HFFc6 (cell line): ENCODE data around the gene COL8A2. TPM values are rescaled to one million over a fixed set of nuclear protein-coding genes. Genes with fewer than 3 reads are reported as not detected.

Experiments used
- DNase-seq: peaks from one replicate; pipeline ENCODE4 v3.0.0-alpha.2; 2018
- H3K27ac Mint-ChIP-seq: 2 replicates; pipeline ENCODE4 v1.8.0; 2020; ENCODE audit warnings: mild to moderate bottlenecking, mixed read lengths
- H3K27me3 Mint-ChIP-seq: 2 replicates; pipeline ENCODE4 v1.8.0; 2021; ENCODE audit warnings: mild to moderate bottlenecking, moderate library complexity, mixed read lengths; ENCODE audit not compliant: insufficient read depth
- H3K36me3 Mint-ChIP-seq: 2 replicates; pipeline ENCODE4 v1.8.0; 2021; ENCODE audit warnings: low read depth, mixed read lengths
- H3K4me1 Mint-ChIP-seq: 2 replicates; pipeline ENCODE4 v1.8.0; 2020; ENCODE audit warnings: low read depth, mixed read lengths
- H3K4me3 Mint-ChIP-seq: 2 replicates; pipeline ENCODE4 v1.8.0; 2020; ENCODE audit warnings: mild to moderate bottlenecking, moderate library complexity, mixed read lengths
- H3K9me3 Mint-ChIP-seq: 2 replicates; pipeline ENCODE4 v1.8.0; 2020; ENCODE audit warnings: mild to moderate bottlenecking, mixed read lengths
- total RNA-seq, 6 experiments: library from RNA; stranded (reverse); fragmentation: NEBNext Ultra II Directional; extraction: Animal tissue kit (Norgen Biotek cat#: 25700); gene quantifications; 2 replicates in 1 of 6; 3 replicates in 5 of 6; pipeline ENCODE4 v1.2.3, GENCODE V29; 2021
- TF ChIP-seq, protein P1 (sequence below): fragments of 200-600 bp; sonication (generic); IDR thresholded peaks from 2 replicates; pipeline ENCODE4 v1.5.0; 2021; ENCODE audit warnings: antibody characterized with exemption, mild to moderate bottlenecking

The COL8A2 gene
- total RNA-seq, 6 experiments from 2014 or later: 1.9 to 6.4 (median 2.4) TPM

DNA sequence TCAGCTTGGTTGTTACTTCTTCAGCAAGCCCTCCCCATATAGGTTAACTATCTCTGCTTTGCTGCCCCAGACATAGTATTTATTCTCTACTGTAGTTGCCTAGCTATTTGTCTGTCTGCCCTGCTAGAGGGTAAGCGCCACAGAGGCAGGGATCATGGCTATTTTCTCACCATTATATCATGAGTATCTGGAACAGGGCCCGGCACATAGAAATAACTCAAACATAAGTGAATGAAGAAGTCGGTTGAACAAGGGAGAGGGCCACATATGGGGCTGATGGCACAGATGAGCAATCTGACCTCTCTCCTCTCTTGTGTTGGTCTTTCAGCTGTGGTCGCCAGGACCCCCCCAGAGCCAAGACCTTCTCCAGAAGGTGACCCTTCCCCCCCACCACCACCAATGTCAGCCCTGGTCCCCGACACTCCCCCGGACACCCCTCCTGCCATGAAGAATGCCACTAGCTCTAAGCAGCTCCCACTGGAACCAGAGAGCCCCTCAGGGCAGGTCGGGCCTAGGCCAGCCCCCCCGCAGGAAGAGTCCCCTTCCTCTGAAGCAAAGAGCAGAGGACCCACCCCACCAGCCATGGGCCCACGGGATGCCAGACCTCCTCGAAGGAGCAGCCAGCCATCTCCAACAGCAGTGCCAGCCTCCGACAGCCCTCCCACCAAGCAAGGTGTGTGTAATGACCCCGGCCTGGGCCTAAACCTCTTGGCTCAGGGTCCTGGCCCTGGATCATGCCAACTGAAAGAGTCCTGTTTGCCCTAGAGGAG, 45.8 kb upstream of the COL8A2 start:
- peaks cover 36% of the 10 kb centered on the region for H3K36me3 Mint-ChIP-seq
- no peak for DNase-seq
- H3K9me3 Mint-ChIP-seq: no peaks in the 10 kb centered on the region
- H3K4me1 Mint-ChIP-seq: peaks cover 69% of the 10 kb centered on the region
- H3K27me3 Mint-ChIP-seq: peaks cover 1% of the 10 kb centered on the region; the same call in 1 of the 2 replicates
- H3K27ac Mint-ChIP-seq: peak overlapping the region; percentile 98
- no peak overlapping the region for H3K4me3 Mint-ChIP-seq
- TF ChIP-seq, protein P1, sequence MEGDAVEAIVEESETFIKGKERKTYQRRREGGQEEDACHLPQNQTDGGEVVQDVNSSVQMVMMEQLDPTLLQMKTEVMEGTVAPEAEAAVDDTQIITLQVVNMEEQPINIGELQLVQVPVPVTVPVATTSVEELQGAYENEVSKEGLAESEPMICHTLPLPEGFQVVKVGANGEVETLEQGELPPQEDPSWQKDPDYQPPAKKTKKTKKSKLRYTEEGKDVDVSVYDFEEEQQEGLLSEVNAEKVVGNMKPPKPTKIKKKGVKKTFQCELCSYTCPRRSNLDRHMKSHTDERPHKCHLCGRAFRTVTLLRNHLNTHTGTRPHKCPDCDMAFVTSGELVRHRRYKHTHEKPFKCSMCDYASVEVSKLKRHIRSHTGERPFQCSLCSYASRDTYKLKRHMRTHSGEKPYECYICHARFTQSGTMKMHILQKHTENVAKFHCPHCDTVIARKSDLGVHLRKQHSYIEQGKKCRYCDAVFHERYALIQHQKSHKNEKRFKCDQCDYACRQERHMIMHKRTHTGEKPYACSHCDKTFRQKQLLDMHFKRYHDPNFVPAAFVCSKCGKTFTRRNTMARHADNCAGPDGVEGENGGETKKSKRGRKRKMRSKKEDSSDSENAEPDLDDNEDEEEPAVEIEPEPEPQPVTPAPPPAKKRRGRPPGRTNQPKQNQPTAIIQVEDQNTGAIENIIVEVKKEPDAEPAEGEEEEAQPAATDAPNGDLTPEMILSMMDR: no peak

DNA sequence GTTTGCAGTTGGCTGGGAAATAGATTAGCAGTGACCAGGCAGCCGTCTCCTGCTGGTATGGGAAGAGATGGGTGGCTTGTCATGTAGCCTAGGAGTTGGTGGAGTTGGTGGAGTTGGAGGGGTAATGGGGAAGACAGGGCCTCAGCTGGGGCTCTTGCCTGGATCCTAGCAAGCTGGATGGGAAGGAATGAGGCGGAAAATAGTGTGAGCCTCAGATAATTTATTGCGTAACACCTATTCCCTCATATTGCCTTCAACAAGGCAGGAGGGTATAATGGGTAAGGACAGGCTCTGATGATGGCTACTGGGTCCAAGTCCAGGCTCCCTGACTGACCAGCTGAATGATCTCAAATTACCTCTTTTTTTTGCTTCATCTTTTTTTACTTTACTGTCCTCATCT, 43.5 kb upstream of the COL8A2 start:
- peak overlapping the region; percentile 85 for H3K27ac Mint-ChIP-seq
- TF ChIP-seq, protein P1: no peak

DNA sequence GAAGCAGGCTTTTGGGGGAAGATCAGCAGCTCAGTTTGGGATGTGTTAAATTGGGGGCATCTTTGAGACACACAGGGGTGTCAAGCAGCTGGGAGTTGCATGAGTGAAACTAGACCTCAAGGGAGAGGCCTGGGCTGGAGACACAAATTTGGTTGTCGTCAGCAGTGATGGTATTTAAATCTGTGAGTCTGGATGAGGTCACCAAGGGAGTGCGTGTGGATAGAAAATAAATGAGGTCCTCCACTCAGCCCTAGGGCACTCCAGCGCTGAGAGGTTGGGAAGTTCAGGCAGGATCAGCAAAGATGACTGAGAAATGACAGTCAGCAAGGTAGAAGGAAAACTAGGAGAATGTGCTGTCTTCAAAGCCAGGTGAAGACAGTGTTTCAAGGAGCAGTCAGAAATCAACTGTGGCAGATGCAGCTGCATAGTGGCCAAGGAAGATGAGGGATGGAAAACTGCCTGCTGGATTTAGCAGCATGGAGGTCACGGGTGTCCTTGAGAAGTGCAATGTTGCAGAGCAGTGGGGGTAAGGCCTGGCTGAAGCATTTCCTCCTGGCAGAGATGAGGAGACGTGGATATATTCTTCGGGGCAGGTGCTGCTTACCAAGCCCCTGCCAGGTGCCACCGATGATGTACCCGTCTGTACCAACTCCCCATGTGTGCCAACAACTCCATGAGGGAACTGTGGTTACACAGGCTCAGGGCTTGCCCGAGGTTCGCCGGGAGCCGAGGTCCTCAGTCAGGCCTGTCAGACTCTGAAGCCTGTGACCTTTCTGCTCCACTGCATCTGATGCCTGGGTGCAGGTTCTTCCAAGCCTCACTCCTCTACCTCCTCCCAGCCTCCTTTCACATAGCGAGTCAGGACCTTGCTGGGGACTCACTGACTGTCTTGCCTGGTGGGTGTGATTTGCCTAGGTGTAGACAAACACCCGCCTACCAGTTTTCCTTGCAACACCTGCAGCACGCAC, 42.2 kb upstream of the COL8A2 start:
- Mint-ChIP-seq H3K4me1 (peaks cover 74% of the 10 kb centered on the region), H3K36me3 (peaks cover 32% of the 10 kb centered on the region), H3K9me3 (no peaks in the 10 kb centered on the region), H3K27ac (peak overlapping the region; percentile 92), H3K4me3 (peak overlapping the region; percentile 45), H3K27me3 (peaks cover 1% of the 10 kb centered on the region)
- peak; percentile 81 for DNase-seq
- TF ChIP-seq, protein P1: no peak

More for the DNA sequence above, 43.5 kb upstream of the COL8A2 start:
- Mint-ChIP-seq H3K27me3 (peaks cover 1% of the 10 kb centered on the region; the same call in 1 of the 2 replicates), H3K4me3 (0 out of 2 replicates have a peak overlapping the region, but pooled peaks have one; percentile 7), H3K9me3 (no peaks in the 10 kb centered on the region), H3K4me1 (peaks cover 75% of the 10 kb centered on the region), H3K36me3 (peaks cover 35% of the 10 kb centered on the region)
- no peak for DNase-seq

DNA sequence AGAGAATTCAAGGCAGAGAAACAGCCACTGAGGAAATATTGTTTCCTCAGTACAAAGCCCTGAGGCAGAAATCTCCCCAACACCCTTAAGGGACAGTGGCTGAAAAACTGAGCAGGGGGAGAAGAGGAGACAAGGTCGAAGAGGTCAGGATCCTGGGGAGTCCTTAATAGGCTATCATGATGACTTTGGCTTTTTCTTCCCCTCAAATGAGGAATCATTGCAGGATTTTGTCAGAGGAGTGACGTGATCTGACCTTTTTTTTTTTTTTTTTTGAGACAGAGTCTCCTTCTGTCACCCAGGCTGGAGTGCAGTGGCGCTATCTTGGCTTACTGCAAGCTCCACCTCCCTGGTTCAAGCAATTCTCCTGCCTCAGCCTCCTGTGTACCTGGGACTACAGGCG, 41.1 kb upstream of the COL8A2 start:
- Mint-ChIP-seq H3K36me3 (peaks cover 31% of the 10 kb centered on the region), H3K27me3 (peaks cover 1% of the 10 kb centered on the region), H3K27ac (peak overlapping the region; percentile 92), H3K4me3 (no peak overlapping the region; the same call in 1 of the 2 replicates), H3K9me3 (no peaks in the 10 kb centered on the region), H3K4me1 (peaks cover 76% of the 10 kb centered on the region)
- TF ChIP-seq, protein P1: no peak
- no peak for DNase-seq

DNA sequence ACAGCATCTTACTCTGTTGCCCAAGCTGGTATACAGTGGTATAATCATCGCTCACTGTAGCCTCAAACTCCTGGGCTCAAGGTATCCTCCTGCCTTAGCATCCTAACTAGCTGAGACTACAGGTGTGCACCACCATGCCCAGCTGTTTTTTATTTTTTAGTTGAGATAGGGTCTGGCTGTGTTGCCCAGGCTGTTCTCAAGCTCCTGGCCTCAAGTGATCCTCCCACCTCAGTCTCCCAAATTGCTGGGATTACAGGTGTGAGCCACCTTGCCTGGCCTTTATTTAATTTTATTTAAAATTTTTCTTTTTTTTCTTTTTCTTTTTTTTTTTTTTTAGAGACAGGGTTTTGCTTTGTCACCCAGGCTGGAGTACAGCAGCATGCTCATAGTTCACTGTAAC, 40.1 kb upstream of the COL8A2 start:
- Mint-ChIP-seq H3K4me1 (peaks cover 76% of the 10 kb centered on the region), H3K27ac (peak overlapping the region; percentile 92), H3K4me3 (no peak overlapping the region), H3K27me3 (peaks cover 1% of the 10 kb centered on the region), H3K9me3 (no peaks in the 10 kb centered on the region), H3K36me3 (peaks cover 30% of the 10 kb centered on the region)
- no peak for DNase-seq
- TF ChIP-seq, protein P1: no peak
